HepG2 (cell line): Measurements from ENCODE around the gene SLC16A14. TPM values are rescaled to one million over a fixed set of nuclear protein-coding genes. Genes with fewer than 3 reads are reported as not detected.

Experiments
- ATF5 ChIP-seq: sonication (generic); formaldehyde crosslinking; IDR thresholded peaks from 2 replicates; pipeline ENCODE4 v1.4.0; 2020; ENCODE audit warnings: mild to moderate bottlenecking, low read depth, missing genetic modification reagents
- CREM ChIP-seq, 2 experiments: sonication (generic) in 1 of 2; formaldehyde crosslinking in 1 of 2; IDR thresholded peaks; 2 replicates each; pipeline versions ENCODE4 v1.4.0 to v1.6.1; 2016 to 2020; ENCODE audit warnings: antibody characterized with exemption in 1 of 2, mild to moderate bottlenecking in 1 of 2, missing genetic modification reagents in 1 of 2
- EHMT2 ChIP-seq: fragments of 200-600 bp; sonication (generic); IDR thresholded peaks from 2 replicates; pipeline ENCODE4 v1.7.0; 2017; ENCODE audit warnings: antibody characterized with exemption, low read depth, low read length, borderline replicate concordance
- LCORL ChIP-seq, 2 experiments: fragments of 450-650 bp in 1 of 2; sonication (generic) in 1 of 2; formaldehyde crosslinking in 1 of 2; IDR thresholded peaks; 2 replicates each; pipeline versions ENCODE4 v1.5.0 to v1.6.1; 2017 to 2020; ENCODE audit warnings: antibody characterized with exemption in 1 of 2, missing genetic modification reagents in 1 of 2
- MED8 ChIP-seq: sonication (generic); formaldehyde crosslinking; IDR thresholded peaks from 2 replicates; pipeline ENCODE4 v1.8.1; 2023; ENCODE audit warnings: mild to moderate bottlenecking, missing genetic modification reagents; ENCODE audit not compliant: insufficient replicate concordance
- NKX3-1 ChIP-seq: sonication (generic); formaldehyde crosslinking; IDR thresholded peaks from 2 replicates; pipeline ENCODE4 v1.5.0; 2020; ENCODE audit warnings: missing genetic modification reagents
- RFXANK ChIP-seq: IDR thresholded peaks from 2 replicates; pipeline ENCODE4 v1.6.1; 2016
- U2AF1 ChIP-seq: fragments of 200-400 bp; formaldehyde crosslinking; optimal IDR thresholded peaks from 2 replicates; pipeline ENCODE3; 2017; ENCODE audit warnings: mild to moderate bottlenecking, low read depth, low read length
- ZFP36L2 ChIP-seq: sonication (generic); formaldehyde crosslinking; IDR thresholded peaks from 2 replicates; pipeline ENCODE4 v1.4.0; 2020; ENCODE audit warnings: missing genetic modification reagents
- ZFP41 ChIP-seq: sonication (generic); formaldehyde crosslinking; IDR thresholded peaks from 2 replicates; pipeline ENCODE4 v1.4.0; 2020; ENCODE audit warnings: mild to moderate bottlenecking, missing genetic modification reagents, borderline replicate concordance
- ZHX2 ChIP-seq, 2 experiments: sonication (generic) in 1 of 2; formaldehyde crosslinking in 1 of 2; IDR thresholded peaks; 2 replicates each; pipeline versions ENCODE4 v1.6.1 to v1.9.0; 2014 to 2022; ENCODE audit warnings: antibody characterized with exemption in 1 of 2, borderline replicate concordance in 1 of 2, inconsistent platforms in 1 of 2, low read depth in 1 of 2, missing genetic modification reagents in 1 of 2
- ZKSCAN8 ChIP-seq: IDR thresholded peaks from 2 replicates; pipeline ENCODE4 v1.6.1; 2016; ENCODE audit warnings: borderline replicate concordance, missing genetic modification reagents, missing compliant biosample characterization
- ZNF160 ChIP-seq: sonication (generic); formaldehyde crosslinking; IDR thresholded peaks from 2 replicates; pipeline ENCODE4 v1.8.0; 2022; ENCODE audit warnings: mild to moderate bottlenecking, inconsistent platforms, missing genetic modification reagents
- polyA plus RNA-seq, 8 experiments: library from polyadenylated mRNA; depleted of rRNA in 3 of 8; stranded (reverse) in 7 of 8; unstranded in 1 of 8; fragments of >200 nt; fragmentation: Illumina TruSeq in 4 of 8; extraction: Trizol in 4 of 8; gene quantifications; 2 replicates each; pipeline versions ENCODE4 v1.2.1 to v1.2.3, GENCODE V29; 2011 to 2016; ENCODE audit warnings: low read depth in 4 of 8, missing spikeins in 1 of 8, mixed read lengths in 1 of 8; ENCODE audit not compliant: insufficient read depth in 1 of 8
- total RNA-seq, 5 experiments: library from RNA; depleted of rRNA; stranded (reverse); fragments of >200 nt; fragmentation: Illumina TruSeq; extraction: Trizol; gene quantifications; 2 replicates each; pipeline ENCODE4 v1.2.3, GENCODE V29; 2016; ENCODE audit warnings: low read depth in 1 of 5
- TF ChIP-seq, protein P1 (sequence below): sonication (generic); formaldehyde crosslinking; conservative IDR thresholded peaks from 2 replicates; pipeline ENCODE4 v1.8.0; 2022; ENCODE audit warnings: low read depth, missing genetic modification reagents
- TF ChIP-seq, protein P2 (sequence below): sonication (generic); formaldehyde crosslinking; IDR thresholded peaks from 2 replicates; pipeline ENCODE4 v1.4.0; 2020; ENCODE audit warnings: low read depth, mild to moderate bottlenecking, missing genetic modification reagents
- TF ChIP-seq, protein P3 (sequence below): sonication (generic); formaldehyde crosslinking; IDR thresholded peaks from 2 replicates; pipeline ENCODE4 v1.8.1; 2023; ENCODE audit warnings: mild to moderate bottlenecking, moderate library complexity, missing genetic modification reagents

SLC16A14 gene
- total and polyA plus RNA-seq, 2 of the 13 experiments (the other 11 are each of a cell fraction or from before 2014, with no cell fraction given) = 0.05 TPM; not detected in 1

GRCh38 chr2:230016844-230017243 is 51.9 kb downstream of the SLC16A14 start (continued):
- TF ChIP-seq ZFP36L2 (CRISPR knock-in tag) (no peak), MED8 (no peak), CREM (IDR thresholded peaks at IDR 0.05) (no peak), CREM (CRISPR knock-in tag; IDR thresholded peaks at IDR 0.05) (no peak), NKX3-1 (CRISPR knock-in tag) (no peak), EHMT2 (peak; percentile 43; the same call in 1 of the 2 replicates), U2AF1 (no peak), ZFP41 (CRISPR knock-in tag) (no peak), ATF5 (no peak), ZNF160 (CRISPR knock-in tag) (no peak), LCORL (IDR thresholded peaks at IDR 0.05) (peak; percentile 51; the same call in 1 of the 2 replicates), LCORL (CRISPR knock-in tag; IDR thresholded peaks at IDR 0.05) (peak; percentile 64; the same call in 1 of the 2 replicates), RFXANK (CRISPR knock-in tag) (no peak), ZKSCAN8 (no peak; the same call in 1 of the 2 replicates), ZHX2 (IDR thresholded peaks at IDR 0.05; ENCODE audit: low read depth) (no peak), ZHX2 (CRISPR knock-in tag; IDR thresholded peaks at IDR 0.05; ENCODE audit: borderline replicate concordance) (no peak)
- TF ChIP-seq, protein P1, sequence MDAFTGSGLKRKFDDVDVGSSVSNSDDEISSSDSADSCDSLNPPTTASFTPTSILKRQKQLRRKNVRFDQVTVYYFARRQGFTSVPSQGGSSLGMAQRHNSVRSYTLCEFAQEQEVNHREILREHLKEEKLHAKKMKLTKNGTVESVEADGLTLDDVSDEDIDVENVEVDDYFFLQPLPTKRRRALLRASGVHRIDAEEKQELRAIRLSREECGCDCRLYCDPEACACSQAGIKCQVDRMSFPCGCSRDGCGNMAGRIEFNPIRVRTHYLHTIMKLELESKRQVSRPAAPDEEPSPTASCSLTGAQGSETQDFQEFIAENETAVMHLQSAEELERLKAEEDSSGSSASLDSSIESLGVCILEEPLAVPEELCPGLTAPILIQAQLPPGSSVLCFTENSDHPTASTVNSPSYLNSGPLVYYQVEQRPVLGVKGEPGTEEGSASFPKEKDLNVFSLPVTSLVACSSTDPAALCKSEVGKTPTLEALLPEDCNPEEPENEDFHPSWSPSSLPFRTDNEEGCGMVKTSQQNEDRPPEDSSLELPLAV (CRISPR knock-in tag) = no peak
- TF ChIP-seq, protein P2, sequence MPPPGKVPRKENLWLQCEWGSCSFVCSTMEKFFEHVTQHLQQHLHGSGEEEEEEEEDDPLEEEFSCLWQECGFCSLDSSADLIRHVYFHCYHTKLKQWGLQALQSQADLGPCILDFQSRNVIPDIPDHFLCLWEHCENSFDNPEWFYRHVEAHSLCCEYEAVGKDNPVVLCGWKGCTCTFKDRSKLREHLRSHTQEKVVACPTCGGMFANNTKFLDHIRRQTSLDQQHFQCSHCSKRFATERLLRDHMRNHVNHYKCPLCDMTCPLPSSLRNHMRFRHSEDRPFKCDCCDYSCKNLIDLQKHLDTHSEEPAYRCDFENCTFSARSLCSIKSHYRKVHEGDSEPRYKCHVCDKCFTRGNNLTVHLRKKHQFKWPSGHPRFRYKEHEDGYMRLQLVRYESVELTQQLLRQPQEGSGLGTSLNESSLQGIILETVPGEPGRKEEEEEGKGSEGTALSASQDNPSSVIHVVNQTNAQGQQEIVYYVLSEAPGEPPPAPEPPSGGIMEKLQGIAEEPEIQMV = no peak
- TF ChIP-seq, protein P3, sequence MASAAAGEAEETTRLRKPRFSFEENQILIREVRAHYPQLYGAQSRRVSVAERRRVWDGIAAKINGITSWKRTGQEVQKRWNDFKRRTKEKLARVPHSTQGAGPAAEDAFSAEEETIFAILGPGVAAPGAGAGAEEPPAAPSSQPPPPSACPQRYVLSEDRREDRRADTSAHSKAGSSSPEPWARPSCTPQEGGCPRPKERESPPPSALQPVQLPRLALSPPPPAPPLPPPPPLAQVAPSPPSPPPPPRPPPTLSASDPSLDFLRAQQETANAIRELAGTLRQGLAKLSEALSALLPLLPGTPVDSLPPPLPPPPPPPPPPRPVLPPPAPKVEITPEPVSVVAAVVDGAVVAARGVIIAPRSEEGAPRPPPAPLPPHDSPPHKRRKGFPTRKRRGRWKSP = no peak
